Umbilical cord (tissue), 2 donors: ENCODE results near the gene LILRA5. TPM values are rescaled to one million over a fixed set of nuclear protein-coding genes. Genes with fewer than 3 reads are reported as not detected.
"Not testable (repeated sequence)": the region's sequence is repeated elsewhere in the genome, so short reads cannot be mapped to it uniquely, and the experiment has no call there.

Source experiments
- DNase-seq: peaks from one replicate; pipeline ENCODE4 v3.0.0-alpha.2; 2015; ENCODE audit warnings: low spot score
- total RNA-seq: library from RNA; depleted of rRNA; stranded (reverse); fragments of >200 nt; gene quantifications from one replicate; pipeline ENCODE4 v1.2.3, GENCODE V29; 2014; ENCODE audit warnings: low replicate concordance; ENCODE audit not compliant: insufficient read depth

Gene LILRA5
- total RNA-seq, 1 donor from 2014 or later = 0.72 TPM

- no peak for DNase-seq
Observed at GRCh38 chr19:54302257-54302656, 10.7 kb downstream of the LILRA5 start.

- DNase-seq = no peak
Observed at GRCh38 chr19:54299515-54299914, 13.5 kb downstream of the LILRA5 start.

GRCh38 chr19:54299126-54299498 lies 13.9 kb downstream of the LILRA5 start:
- no peak for DNase-seq

- DNase-seq = no peak
Observed at GRCh38 chr19:54298357-54299125, 14.4 kb downstream of the LILRA5 start.

- DNase-seq = no peak
Observed at GRCh38 chr19:54297759-54298305, 15.1 kb downstream of the LILRA5 start.

GRCh38 chr19:54294539-54294938 lies 18.4 kb downstream of the LILRA5 start:
- DNase-seq = no peak

GRCh38 chr19:54289160-54289559 lies 23.8 kb downstream of the LILRA5 start:
- not testable (repeated sequence) for DNase-seq

- no peak for DNase-seq
Observed at GRCh38 chr19:54287456-54287855, 25.5 kb downstream of the LILRA5 start.

GRCh38 chr19:54286283-54286682 lies 26.7 kb downstream of the LILRA5 start:
- DNase-seq = not testable (repeated sequence)

- DNase-seq = not testable (repeated sequence)
Observed at GRCh38 chr19:54285427-54286056, 27.4 kb downstream of the LILRA5 start.

- DNase-seq = no peak
Observed at GRCh38 chr19:54282686-54283470, 30.1 kb downstream of the LILRA5 start.

GRCh38 chr19:54281729-54282075 lies 31.3 kb downstream of the LILRA5 start:
- DNase-seq = not testable (repeated sequence)

- no peak for DNase-seq
Observed at GRCh38 chr19:54281007-54281728, 31.8 kb downstream of the LILRA5 start, which contains the start of gene LILRB2. Gene LILRB2, minus strand, starts transcription at chr19:54281110. Its CDS starts 614 bp downstream, at chr19:54280496.

- not testable (repeated sequence) for DNase-seq
Observed at GRCh38 chr19:54280441-54280840, 32.5 kb downstream of the LILRA5 start.

GRCh38 chr19:54280025-54280424 lies 32.9 kb downstream of the LILRA5 start:
- not testable (repeated sequence) for DNase-seq

- DNase-seq = no peak
Observed at GRCh38 chr19:54279406-54279962, 33.5 kb downstream of the LILRA5 start.

GRCh38 chr19:54278571-54279195 lies 34.3 kb downstream of the LILRA5 start:
- DNase-seq = not testable (repeated sequence)

GRCh38 chr19:54278056-54278455 lies 34.9 kb downstream of the LILRA5 start:
- not testable (repeated sequence) for DNase-seq

- DNase-seq = not testable (repeated sequence)
Observed at GRCh38 chr19:54277111-54277615, 35.8 kb downstream of the LILRA5 start.

- no peak for DNase-seq
Observed at GRCh38 chr19:54275951-54276350, 37.0 kb downstream of the LILRA5 start.
